ENCODE measurements around the gene FNDC7.

GRCh38 chr1:108734171-108734865, 21.6 kb downstream of the FNDC7 start:
- no peak for TF ChIP-seq CTCF (conservative IDR thresholded peaks at IDR 0.05 in 1 of 2, IDR thresholded peaks at IDR 0.05 in 1 of 2; ENCODE audit: extremely low read depth in 1 of 2, insufficient read depth in 1 of 2, low read depth in 1 of 2, low read length in 2 of 2)
- no peak for TF ChIP-seq EZH2 (IDR thresholded peaks at IDR 0.05; ENCODE audit: borderline replicate concordance, low read length)
